ENCODE measurements around the gene UEVLD.

DNA sequence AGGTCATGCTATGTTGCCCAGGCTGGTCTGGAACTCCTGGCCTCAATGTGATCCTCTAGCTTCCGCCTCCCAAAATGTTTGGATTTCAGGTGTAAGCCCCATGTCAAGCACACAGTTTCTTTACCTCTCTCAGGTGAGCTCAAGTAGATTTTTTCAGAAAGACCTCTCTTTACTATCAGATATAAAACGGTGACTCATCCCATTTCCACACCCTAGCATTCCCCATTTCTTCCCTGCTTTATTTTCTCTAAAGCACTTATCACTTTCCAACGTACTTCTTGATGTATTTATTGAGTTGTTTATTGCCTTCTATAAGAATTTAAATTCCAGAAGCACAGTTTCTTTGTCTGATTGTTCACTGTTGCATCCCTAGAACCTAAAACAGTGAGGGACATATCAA, 65.5 kb downstream of the UEVLD start:
- no peak for TF ChIP-seq YY1 (IDR thresholded peaks at IDR 0.05; ENCODE audit: insufficient read depth, insufficient read length)
- no peak for TF ChIP-seq ZNF274 (IDR thresholded peaks at IDR 0.05; ENCODE audit: low read depth, low read length)

Measured in NT2/D1 (cell line).